NCI-H1105 treated with DMSO at 0.1 percent for 48 hours (cell line): ENCODE measurements around the gene DCAF7.

Experiments
- DNase-seq: peaks from one replicate; lab custom pipeline; 2025; lab: John Stamatoyannopoulos, UW

DCAF7 gene

GRCh38 chr17:63549946-63550816 is at the start of gene DCAF7:
Gene DCAF7, plus strand, starts transcription at chr17:63550477. Its CDS starts 201 bp downstream, at chr17:63550678.
- peak; percentile 99 for DNase-seq

GRCh38 chr17:63500543-63501390 is 49.5 kb upstream of the DCAF7 start:
- DNase-seq: no peak

GRCh38 chr17:63503341-63503705 is 47.0 kb upstream of the DCAF7 start:
- DNase-seq: no peak

DNA sequence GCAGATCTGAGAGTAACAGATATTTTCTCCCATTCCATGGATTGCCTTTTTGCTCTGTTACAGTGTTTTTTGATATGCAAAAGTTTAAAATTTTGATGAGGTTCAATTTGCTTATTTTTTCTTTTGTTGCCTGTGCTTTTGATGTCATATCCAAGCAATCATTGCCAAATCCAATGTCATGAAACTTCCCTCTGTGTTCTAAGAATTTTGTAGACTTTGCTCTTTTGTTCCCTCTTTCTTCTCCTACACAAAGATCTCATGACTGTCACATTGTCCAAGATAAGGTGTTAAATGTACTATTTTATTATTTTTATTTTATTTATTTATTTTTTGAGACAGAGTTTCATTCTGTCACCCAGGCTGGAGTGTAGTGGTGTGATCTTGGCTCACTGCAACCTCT is 46.0 kb upstream of the DCAF7 start:
- DNase-seq: no peak

- no peak for DNase-seq
Measured at GRCh38 chr17:63505341-63505740, 44.9 kb upstream of the DCAF7 start.

GRCh38 chr17:63506627-63507026 is 43.6 kb upstream of the DCAF7 start:
- DNase-seq: no peak

DNA sequence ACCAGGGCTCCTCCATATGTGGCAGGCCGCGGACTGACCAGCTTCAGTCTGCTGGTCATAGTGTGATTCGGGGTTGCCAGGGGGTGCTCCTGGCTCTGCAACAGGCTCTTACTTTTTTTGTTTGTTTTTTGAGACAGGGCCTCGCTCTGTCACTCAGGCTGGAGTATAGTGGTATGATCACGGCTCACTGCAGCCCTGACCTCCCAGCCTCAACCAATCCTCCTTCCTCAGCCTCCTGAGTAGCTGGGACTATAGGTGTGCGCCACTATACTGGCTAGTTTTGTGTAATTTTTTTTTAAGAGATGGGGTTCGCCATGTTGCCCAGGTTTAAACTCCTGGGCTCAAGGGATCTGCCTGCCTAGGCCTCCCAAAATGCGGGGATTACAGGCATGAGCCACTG is 38.9 kb upstream of the DCAF7 start:
- no peak for DNase-seq

GRCh38 chr17:63512388-63512787 is 37.9 kb upstream of the DCAF7 start:
- DNase-seq: no peak

DNA sequence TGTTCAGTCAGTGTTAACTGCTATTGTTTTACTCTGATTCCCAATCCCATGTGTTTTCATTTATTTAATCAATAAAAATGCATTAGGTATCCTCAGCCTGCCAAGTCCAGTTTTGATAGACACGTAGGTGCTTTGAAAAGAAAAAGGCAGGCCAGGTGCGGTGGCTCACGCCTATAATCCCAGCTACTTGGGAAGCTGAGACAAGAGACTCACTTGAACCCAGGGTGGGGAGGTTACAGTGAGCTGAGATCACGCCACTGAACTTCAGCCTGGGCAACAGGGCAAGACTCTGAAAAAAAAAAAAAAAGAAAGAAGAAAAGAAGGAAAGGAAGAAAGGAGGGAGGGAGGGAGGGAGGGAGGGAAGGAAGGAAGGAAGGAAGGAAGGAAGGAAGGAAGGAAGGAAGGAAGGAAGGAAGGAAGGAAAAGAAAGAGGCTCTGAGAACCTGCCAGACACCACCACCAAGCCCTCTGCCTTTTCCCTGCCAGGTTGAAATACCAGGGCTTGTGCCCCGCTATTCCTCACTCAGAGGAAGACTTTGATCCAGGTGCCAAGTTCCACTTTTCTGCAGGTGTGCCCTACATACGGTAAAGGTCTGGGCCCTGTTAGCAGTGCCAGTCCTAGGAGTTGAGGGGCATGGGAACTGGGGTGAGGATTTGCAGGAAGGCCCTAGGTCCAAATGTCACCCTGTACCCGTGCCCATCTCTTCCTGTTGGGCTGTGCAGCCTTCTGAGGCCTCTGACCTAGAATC is 37.2 kb upstream of the DCAF7 start:
- no peak for DNase-seq

- DNase-seq: no peak
Measured at GRCh38 chr17:63514477-63514876, 35.8 kb upstream of the DCAF7 start.

- DNase-seq: no peak
Measured at GRCh38 chr17:63514974-63515373, 35.3 kb upstream of the DCAF7 start.

GRCh38 chr17:63515426-63515825 is 34.9 kb upstream of the DCAF7 start:
- DNase-seq: no peak

GRCh38 chr17:63516910-63517824 is 33.1 kb upstream of the DCAF7 start:
- no peak for DNase-seq

GRCh38 chr17:63517825-63518534 is 32.3 kb upstream of the DCAF7 start:
- no peak for DNase-seq

GRCh38 chr17:63519116-63519881 is 31.0 kb upstream of the DCAF7 start:
- no peak for DNase-seq

DNA sequence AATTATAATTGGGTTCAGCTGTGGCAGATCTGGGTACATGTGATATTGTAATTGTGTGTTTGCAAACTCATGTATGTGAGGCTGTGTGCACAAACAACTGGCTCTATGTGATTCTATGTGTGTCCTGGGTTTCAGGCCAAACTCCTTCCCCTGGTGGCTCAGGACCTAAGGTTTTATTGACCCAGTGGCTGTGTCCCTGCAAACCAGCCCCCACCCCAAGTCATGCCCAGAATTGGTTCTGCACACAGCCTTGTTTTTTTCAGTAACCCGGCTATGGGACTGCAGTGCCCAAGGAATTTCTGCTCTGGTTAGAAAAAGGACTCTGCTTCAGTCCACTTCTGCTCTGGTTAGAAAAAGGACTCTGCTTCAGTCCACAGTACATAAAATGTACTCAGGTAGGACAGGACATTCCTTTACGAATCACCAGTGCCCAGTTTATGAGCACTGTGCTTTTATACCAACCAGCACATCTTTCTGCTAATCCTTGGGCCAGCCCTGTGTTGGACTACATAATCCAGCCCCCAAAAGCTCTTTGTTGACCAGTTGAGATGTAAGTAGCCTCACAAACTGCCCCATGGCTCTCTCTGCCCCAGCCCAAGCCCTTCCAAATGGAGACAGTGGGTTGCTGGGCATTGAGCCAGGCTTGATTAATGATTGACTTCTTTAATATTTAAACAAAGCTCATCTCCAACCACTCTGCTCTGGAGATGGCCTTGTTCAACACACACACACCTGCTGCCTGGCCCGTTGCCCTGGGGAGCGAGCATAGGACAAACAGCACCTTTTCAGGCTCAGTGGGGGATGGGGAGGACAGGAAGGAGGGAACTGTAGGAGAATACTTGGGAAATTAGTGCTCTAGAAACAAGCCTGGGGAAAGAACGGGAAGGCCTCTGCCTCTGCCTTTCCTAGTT is 30.1 kb upstream of the DCAF7 start:
- peak; percentile 94 for DNase-seq

DNA sequence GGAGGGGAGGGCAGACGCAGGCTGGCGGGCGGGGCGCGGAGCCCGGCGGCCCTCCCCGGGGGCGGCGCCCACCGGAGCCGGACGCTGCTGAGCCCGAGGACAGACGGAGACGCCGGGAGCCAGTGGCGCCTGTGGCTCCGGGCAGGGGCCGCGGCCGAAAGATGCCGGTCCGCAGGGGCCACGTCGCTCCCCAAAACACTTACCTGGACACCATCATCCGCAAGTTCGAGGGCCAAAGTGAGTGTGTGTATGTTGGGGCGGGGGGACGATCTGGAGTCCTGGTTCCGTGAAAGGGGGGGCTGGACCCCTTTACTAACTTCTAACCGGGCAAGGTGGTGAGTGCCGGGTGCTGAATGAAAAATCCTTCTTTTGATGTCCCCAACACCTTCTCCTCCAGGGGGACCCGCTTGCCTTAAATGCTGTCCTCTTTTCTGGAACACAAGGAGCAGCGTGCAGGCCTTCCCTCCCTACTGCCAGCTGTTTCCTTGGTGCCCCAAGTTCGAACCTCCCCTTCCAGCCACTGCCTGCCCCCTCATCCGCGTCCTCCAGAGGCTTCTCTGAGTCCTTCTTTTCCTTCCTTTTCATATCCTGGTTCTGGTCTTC is 26.9 kb upstream of the DCAF7 start, which contains the start of gene KCNH6:
TSS of gene KCNH6 (plus strand) at position 106 of the 603 bp plus-strand sequence. CDS start at position 162, 56 bp downstream.
- DNase-seq: no peak

- no peak for DNase-seq
Measured at GRCh38 chr17:63524051-63524450, 26.2 kb upstream of the DCAF7 start.
